HG03442 (cell line): ENCODE data around the gene DENND5B.
A peak's percentile ranks its signal among the peaks of the same experiment; 100 is the strongest.
"Not testable (repeated sequence)": the region's sequence is repeated elsewhere in the genome, so short reads cannot be mapped to it uniquely, and the experiment has no call there.

Experiments used
- ATAC-seq: cut with Tn5 transposase; IDR thresholded peaks from one replicate; pipeline ENCODE4 v1.9.1; 2021; ENCODE audit warnings: mild to moderate bottlenecking, moderate library complexity; ENCODE audit not compliant: unreplicated experiment

DENND5B gene

DNA sequence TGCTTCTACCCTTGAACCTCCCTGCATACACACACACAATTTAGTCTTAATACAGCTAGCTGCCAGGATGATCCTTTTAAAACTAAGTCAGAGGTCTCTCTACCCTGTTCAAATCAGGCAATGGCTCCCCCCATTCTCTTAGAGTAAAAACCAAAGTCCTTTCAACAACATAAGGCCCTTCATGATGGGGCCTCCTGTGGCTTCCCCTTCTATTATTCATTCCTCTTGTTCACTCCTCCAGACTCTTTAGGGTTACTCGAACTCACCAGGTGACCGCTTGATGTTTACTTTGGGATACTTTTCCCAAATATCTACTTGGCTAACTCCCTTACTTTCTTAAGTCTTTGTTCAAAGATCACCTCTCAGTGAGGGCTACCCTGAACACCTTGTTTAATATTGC lies 30.4 kb downstream of the DENND5B start:
- ATAC-seq = no peak

DNA sequence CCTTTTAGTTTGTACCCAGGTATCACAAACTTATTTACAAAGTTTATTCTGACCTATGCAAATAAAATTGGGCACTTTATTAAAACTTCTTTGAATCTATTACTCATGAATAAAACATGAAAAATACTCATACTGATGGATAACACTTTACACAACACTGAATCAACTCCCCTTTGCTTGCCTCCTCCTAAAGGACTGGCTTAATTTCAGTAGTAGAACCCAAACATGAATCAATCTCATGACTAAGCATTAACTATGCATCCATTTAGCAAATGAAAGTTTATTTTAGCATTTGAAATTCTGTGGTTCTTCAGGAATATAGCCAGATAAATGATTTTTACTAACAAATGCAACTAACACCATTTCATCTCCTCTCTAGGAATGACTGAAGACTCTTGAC lies 32.4 kb downstream of the DENND5B start:
- no peak for ATAC-seq

GRCh38 chr12:31557707-31558106 lies 33.2 kb downstream of the DENND5B start:
- no peak for ATAC-seq

DNA sequence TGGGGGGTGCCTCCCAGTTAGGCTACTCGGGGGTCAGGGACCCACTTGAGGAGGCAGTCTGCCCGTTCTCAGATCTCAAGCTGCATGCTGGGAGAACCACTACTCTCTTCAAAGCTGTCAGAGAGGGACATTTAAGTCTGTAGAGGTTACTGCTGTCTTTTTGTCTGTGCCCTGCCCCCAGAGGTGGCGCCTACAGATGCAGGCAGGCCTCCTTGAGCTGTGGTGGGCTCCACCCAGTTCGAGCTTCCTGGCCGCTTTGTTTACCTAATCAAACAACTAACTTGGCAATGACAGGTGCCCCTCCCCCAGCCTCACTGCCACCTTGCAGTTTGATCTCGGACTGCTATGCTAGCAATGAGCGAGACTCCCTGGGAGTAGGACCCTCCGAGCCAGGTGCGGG lies 35.5 kb downstream of the DENND5B start:
- not testable (repeated sequence) for ATAC-seq

DNA sequence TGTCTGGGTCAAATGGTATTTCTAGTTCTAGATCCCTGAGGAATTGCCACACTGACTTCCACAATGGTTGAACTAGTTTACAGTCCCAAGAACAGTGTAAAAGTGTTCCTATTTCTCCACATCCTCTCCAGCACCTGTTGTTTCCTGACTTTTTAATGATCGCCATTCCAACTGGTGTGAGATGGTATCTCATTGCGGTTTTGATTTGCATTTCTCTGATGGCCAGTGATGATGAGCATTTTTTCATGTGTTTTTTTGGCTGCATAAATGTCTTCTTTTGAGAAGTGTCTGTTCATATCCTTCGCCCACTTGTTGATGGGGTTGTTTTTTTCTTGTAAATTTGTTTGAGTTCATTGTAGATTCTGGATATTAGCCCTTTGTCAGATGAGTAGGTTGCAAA lies 40.3 kb downstream of the DENND5B start:
- ATAC-seq = not testable (repeated sequence)

- no peak for ATAC-seq
Observed at GRCh38 chr12:31536672-31537071, 54.3 kb downstream of the DENND5B start.

DNA sequence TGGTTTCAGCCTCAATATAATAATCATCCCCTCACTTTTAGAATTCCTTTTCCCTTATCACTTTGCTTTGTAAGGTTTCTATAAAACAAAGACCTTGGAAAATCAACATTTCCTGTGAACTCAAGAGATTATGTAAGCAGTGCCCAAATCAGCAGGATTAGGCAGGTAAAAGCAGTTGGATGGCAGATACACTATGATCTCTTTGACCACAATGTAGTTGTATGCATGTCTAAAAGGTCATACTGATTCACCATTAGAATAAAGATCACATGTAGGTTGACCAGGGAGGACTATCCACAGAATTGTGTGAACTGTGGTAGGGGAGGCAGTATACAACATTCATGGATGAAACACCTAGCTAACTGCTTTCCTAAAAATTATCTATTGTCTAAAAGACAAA lies 57.5 kb downstream of the DENND5B start:
- ATAC-seq = no peak

- no peak for ATAC-seq
Observed at GRCh38 chr12:31531893-31532292, 59.0 kb downstream of the DENND5B start.

- no peak for ATAC-seq
Observed at GRCh38 chr12:31528095-31528494, 62.8 kb downstream of the DENND5B start.

DNA sequence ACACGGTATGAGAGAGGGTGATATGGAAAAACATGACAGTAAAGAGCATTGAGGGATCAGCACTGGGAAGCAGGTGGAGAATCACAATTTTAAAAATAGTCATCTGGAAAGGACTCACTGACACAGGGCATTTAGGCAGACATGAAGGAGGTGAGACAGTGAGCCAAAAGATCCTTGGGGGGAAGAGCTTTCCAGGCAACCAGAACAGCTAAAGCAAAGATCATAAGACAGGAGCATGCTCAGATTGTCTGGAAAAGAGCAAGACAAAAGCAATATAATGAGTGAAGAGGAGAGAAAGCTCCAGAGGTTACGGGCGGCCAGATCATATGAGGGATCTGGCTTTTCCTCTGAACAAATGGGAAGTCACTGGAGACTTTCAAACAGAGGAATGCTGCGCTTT lies 63.9 kb downstream of the DENND5B start:
- no peak for ATAC-seq

DNA sequence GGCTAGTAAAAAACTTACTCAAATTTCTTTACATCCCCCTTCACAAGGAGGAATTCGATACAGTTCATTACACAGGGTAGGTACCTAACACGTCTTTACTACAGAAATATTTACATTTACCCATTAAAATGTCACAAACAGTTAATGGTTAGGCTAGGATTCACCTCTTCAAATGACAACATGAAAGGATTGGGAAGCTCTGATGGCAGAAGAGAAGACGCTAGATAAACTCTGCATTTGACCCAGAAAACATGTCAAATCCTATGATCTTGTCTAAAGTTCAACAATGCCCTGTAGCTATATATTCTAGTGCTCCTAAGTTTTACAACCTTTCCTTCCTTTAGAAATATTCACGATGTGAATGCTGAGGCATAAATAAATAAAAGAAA lies 64.8 kb downstream of the DENND5B start:
- no peak for ATAC-seq

DNA sequence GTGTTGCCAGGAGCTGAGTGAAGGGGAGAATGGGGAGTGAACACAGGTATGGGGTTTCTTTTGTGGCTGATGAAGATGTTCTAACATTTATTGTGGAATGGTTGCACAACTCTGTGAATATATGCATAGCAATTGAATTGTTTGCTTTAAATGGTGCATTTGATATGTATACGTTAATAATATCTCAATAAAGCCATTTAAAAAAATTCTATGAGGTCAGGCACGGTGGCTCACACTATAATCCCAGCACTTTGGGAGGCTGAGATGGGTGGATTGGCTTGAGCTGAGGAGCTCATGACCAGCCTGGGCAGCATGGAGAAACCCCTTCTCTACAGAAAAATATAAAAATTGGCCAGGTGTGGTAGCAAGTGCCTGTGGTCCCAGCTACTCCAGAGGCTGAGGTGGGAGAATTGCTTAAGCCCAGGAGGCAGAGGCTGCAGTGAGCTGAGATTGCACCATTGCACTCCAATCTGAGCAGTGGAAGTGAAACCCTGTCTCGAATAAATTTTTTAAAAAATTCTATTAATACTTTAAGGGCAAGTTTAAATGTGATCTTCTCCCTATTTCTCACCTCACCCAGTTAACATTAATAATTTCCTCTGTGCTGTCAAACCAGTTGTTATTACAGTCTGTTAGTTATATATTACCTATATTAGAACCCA lies 65.3 kb downstream of the DENND5B start:
- no peak for ATAC-seq

DNA sequence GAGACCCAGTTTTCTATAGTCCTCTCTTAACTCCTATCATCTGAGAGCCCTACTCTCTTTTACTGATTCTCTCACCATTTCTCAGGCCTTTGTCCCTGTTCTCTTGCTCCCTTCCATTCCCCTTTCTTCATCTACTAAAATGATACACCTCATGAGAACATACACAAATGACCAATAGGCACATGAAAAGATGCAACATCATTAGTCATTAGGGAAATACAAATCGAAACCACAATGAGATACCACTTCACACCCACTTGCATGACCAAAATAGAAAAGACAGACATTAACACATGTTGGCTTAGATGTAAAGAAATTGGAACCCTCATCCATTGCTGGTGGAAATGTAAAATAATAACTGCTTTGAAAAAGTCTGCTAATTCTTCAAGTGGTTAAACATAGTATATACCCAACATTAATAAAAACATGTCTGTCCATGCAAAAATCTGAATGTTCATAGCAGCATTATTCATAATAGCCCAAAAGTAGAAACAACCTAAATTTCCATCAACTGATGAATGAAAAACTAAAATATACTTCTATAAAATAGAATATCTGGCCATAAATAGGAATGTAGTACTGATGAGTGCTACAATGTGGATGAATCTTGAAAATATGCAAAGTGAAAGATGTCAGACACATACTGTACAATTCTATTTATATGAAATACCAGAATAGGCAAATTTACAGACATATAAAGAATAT lies 66.0 kb downstream of the DENND5B start:
- ATAC-seq = peak; percentile 93

DNA sequence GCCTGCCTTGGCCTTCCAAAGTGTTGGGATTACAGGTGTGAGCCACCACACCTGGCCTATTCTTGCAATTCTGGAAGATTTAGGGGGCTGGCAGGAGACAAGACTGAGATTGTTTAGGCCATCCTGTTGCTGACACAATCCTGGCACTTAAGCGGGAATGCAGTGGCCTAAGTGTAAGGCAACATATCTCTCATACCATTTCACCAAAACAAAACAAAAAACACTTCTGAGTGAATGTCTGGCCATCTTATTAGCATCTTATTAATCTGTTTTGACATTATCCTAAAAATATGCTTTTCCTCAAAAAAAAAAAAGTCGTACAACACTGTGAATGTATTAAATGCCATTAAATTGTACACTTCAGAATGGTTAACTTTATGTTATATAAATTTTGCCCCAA lies 67.6 kb downstream of the DENND5B start:
- ATAC-seq = no peak

GRCh38 chr12:31522607-31523006 lies 68.3 kb downstream of the DENND5B start:
- no peak for ATAC-seq

DNA sequence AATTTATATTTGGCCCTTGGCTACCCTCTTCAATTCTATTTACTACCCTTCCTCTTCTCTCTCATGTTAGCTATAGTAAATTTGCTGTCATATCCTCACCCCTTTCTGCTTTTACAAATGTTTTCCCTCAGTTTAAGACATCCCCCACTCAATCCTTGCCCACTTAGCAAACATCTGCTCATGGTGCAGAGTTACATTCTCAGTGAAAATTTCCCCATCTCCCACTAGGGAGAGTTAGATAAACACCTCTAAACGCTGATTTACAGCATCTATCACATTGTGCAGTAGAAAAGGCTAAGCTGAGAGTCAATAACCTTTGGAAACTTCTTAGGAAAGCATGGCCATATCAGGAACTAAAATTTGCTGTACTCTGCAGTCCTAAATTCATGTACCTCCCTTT lies 69.0 kb downstream of the DENND5B start:
- no peak for ATAC-seq

- no peak for ATAC-seq
Observed at GRCh38 chr12:31519511-31519910, 71.4 kb downstream of the DENND5B start.

- no peak for ATAC-seq
Observed at GRCh38 chr12:31518680-31519227, 72.2 kb downstream of the DENND5B start.

GRCh38 chr12:31517994-31518393 lies 72.9 kb downstream of the DENND5B start:
- ATAC-seq = no peak

GRCh38 chr12:31516702-31517101 lies 74.2 kb downstream of the DENND5B start:
- no peak for ATAC-seq

- ATAC-seq = no peak
Observed at GRCh38 chr12:31514912-31515311, 76.0 kb downstream of the DENND5B start.

- no peak for ATAC-seq
Observed at GRCh38 chr12:31510034-31510433, 80.9 kb downstream of the DENND5B start.
